HL-60 (cell line): ENCODE results near the gene STK40.

ENCODE experiments used
- GABPA ChIP-seq: IDR thresholded peaks from 2 replicates; pipeline ENCODE4 v1.6.1; 2012; ENCODE audit warnings: low read depth
- TF ChIP-seq, protein P1 (sequence below): IDR thresholded peaks from one replicate; pipeline ENCODE4 v1.5.1; 2011; ENCODE audit warnings: low read length, control low read depth, inconsistent platforms; ENCODE audit not compliant: insufficient read depth

DNA sequence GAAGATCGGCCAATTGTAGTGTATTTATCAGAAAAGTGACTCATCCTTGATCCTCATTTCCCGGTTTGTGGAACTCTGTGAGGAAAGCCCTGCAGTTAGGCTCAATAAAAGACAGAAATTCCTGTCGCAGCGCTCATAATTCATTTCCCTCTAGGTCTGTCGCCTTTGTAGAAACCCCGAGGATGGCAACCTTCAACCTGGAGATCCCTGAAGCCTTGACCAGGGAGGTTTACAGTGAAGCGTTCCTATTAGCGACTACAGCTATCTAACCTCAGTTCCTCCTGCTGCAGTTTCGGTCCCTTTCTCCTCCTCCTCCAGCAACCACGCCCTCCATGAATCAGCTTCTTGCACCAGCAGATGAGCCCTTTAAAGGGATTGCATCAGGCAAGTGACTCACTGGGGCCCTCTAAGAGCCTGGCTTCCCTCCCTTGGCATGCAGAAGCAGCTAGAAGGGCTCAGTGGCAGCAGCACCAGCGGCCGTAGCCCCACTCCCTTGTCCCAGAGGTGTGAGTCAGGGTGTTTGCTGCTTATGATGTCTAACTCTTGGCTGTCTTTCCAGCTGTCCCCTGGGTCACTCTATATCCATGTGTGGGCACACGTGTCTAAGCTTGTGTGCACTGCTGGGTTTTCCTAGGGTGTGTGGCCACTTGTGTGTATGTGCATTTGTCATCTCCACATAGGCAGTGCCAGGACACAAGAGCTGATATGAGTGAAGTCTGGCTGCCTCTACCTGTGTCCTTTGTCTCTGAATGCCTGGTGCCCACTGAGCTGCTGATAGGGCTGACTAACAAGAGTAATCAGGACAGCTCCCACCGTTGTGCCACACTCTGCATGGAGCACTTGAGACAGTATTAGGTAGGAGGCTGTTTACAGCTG is 779 bp upstream of the STK40 start:
- TF ChIP-seq, protein P1, sequence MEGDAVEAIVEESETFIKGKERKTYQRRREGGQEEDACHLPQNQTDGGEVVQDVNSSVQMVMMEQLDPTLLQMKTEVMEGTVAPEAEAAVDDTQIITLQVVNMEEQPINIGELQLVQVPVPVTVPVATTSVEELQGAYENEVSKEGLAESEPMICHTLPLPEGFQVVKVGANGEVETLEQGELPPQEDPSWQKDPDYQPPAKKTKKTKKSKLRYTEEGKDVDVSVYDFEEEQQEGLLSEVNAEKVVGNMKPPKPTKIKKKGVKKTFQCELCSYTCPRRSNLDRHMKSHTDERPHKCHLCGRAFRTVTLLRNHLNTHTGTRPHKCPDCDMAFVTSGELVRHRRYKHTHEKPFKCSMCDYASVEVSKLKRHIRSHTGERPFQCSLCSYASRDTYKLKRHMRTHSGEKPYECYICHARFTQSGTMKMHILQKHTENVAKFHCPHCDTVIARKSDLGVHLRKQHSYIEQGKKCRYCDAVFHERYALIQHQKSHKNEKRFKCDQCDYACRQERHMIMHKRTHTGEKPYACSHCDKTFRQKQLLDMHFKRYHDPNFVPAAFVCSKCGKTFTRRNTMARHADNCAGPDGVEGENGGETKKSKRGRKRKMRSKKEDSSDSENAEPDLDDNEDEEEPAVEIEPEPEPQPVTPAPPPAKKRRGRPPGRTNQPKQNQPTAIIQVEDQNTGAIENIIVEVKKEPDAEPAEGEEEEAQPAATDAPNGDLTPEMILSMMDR, result no peak
- peak; percentile 42; the same call in 1 of the 2 replicates for TF ChIP-seq GABPA
